ENCODE data around the gene ARHGEF28. TPM values are rescaled to one million over a fixed set of nuclear protein-coding genes. Genes with fewer than 3 reads are reported as not detected.

ARHGEF28 gene
- total RNA-seq, 1 donor from 2014 or later: 0.11 TPM

DNA sequence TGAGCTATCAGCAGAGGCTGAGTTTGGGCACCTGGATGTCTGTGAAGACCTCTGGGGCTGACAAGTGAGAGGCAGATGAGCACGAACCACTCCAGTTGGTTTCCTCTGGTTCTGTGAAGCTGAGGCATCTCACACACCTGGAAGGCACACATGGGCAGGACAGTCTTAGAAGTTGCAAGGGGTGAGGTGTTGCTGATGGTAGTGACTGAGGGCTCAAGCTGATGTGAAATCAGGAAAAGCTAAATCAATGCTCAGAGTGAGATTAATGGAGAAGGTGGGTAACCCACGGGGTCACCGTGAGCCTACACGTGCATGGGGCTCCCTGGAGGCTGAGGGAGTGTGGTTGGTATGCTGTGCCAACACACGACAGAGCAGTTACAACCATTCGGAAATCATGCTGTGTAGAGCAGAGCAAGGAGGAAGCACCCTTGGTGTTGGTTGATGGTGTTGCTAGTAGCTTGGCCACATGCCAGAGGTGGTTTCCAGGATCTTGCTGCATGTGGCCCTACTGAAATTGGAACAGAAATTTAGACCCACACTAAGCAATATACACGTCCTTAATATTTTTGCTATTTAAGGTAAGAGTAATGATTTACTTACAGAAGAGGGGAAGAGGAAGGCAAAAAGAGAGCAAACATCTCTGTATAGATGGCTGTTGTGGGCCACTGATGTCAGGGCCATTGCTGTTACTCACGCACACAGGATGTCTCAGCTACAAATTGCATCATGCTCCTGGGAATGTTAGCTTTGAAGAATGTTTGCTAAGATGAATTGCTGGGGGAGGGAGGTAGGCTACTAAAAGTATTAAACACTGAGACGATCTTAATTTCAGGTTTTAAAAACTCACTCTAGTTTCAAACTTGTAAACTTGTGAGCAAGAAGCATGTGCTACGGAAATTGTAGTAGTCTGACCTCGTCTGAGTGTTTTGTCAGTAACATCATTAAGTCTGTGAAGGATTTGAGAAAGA lies 170.5 kb downstream of the ARHGEF28 start:
- H3K9me3 Mint-ChIP-seq: no peaks in the 10 kb centered on the region
- intact Hi-C loops (cut with micrococcal nuclease): no loop called here
- H3K27me3 Mint-ChIP-seq (ENCODE audit: low read depth): peaks cover 26% of the 10 kb centered on the region
- no peak overlapping the region for H3K27ac Mint-ChIP-seq
- H3K4me3 Mint-ChIP-seq (ENCODE audit: low read depth): no peak overlapping the region
- DNase-seq (ENCODE audit: low spot score): no peak
- no peaks in the 10 kb centered on the region for H3K36me3 Mint-ChIP-seq (ENCODE audit: low read depth)
- H3K4me1 Mint-ChIP-seq (ENCODE audit: low read depth): no peaks in the 10 kb centered on the region

DNA sequence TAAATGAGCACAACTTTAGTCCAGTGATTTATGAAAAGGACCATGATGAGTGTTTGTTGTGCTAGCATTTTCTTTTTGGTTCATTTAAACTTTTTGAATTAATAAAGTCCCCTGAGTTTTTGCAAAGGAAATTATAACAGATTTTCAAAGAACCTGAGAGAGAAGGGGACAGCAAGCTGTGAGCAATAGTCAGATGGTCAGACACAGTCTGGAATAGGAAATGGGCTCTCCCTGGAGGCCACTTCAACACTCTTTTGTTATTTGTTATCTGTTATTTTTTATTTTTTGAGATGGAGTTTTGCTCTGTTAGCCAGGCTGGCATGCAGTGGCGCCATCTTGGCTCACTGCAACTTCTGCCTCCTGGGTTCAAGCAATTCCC lies 171.1 kb downstream of the ARHGEF28 start:
- H3K4me1 Mint-ChIP-seq (ENCODE audit: low read depth): no peaks in the 10 kb centered on the region
- no peak overlapping the region for H3K27ac Mint-ChIP-seq
- H3K9me3 Mint-ChIP-seq: no peaks in the 10 kb centered on the region
- intact Hi-C loops (cut with micrococcal nuclease): no loop called here
- no peaks in the 10 kb centered on the region for H3K36me3 Mint-ChIP-seq (ENCODE audit: low read depth)
- DNase-seq (ENCODE audit: low spot score): no peak
- H3K4me3 Mint-ChIP-seq (ENCODE audit: low read depth): no peak overlapping the region
- H3K27me3 Mint-ChIP-seq (ENCODE audit: low read depth): peaks cover 22% of the 10 kb centered on the region

DNA sequence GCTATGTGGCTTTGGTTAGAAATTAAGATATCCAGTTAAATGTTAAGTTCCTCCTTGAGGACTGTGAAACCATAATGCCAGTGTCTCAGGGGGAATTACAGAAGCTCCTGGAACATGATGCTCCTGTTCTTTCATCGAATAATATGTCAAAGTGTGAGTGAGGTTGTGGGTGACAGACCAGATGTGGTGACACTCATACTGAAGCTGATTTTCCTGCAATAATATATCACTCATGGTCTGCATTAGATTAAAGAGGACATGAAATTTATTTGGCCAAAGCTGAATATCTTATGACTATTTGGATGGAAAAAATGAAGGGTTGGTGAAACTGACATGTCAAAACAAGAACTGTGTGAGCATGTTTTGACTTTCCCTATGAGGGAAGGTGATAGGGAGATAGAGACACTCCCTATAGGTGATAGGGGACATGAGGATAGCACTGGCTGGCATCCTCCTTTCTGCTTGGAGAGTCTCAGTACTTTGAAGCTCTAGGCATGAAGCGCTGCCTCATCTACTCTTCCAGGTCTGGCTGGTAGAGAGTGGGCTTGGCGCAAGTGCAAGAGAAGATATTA lies 173.5 kb downstream of the ARHGEF28 start:
- H3K4me3 Mint-ChIP-seq (ENCODE audit: low read depth): no peak overlapping the region
- H3K27ac Mint-ChIP-seq: no peak overlapping the region
- no peaks in the 10 kb centered on the region for H3K4me1 Mint-ChIP-seq (ENCODE audit: low read depth)
- no peak for DNase-seq (ENCODE audit: low spot score)
- no peaks in the 10 kb centered on the region for H3K36me3 Mint-ChIP-seq (ENCODE audit: low read depth)
- intact Hi-C loops (cut with micrococcal nuclease): no loop called here
- no peaks in the 10 kb centered on the region for H3K9me3 Mint-ChIP-seq
- H3K27me3 Mint-ChIP-seq (ENCODE audit: low read depth): peaks cover 26% of the 10 kb centered on the region

- Mint-ChIP-seq H3K9me3 (no peaks in the 10 kb centered on the region), H3K27me3 (ENCODE audit: low read depth) (peaks cover 29% of the 10 kb centered on the region), H3K27ac (no peak overlapping the region), H3K4me1 (ENCODE audit: low read depth) (no peaks in the 10 kb centered on the region), H3K4me3 (ENCODE audit: low read depth) (no peak overlapping the region), H3K36me3 (ENCODE audit: low read depth) (no peaks in the 10 kb centered on the region)
- no peak for DNase-seq (ENCODE audit: low spot score)
- intact Hi-C loops (cut with micrococcal nuclease): no loop called here
Observed at GRCh38 chr5:73801686-73802085, 175.7 kb downstream of the ARHGEF28 start.

DNA sequence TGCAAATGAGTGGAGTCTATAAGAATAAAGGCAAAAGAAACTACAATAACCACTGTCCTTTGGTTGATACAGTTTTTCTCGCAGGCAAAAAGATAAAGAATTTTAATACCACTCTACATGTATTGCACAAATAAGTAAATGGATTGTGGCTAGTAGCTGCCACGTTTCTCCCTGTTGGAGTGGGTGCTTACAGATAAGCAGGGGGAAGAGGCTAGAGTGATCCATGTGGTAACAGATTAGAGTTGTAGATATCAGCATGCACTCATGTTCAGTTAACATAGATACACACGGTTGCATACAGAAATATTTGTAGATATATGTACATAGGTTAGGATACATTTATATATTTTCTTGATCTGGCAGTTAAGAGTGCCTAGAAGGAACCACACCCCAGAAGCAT lies 179.5 kb downstream of the ARHGEF28 start:
- Mint-ChIP-seq H3K27ac (no peak overlapping the region), H3K4me1 (ENCODE audit: low read depth) (no peaks in the 10 kb centered on the region)

GRCh38 chr5:73808911-73809310 lies 182.9 kb downstream of the ARHGEF28 start:
- intact Hi-C loops (cut with micrococcal nuclease): no loop called here
- Mint-ChIP-seq H3K27me3 (ENCODE audit: low read depth) (peaks cover 26% of the 10 kb centered on the region), H3K4me1 (ENCODE audit: low read depth) (no peaks in the 10 kb centered on the region), H3K27ac (no peak overlapping the region), H3K4me3 (ENCODE audit: low read depth) (no peak overlapping the region), H3K9me3 (no peaks in the 10 kb centered on the region), H3K36me3 (ENCODE audit: low read depth) (no peaks in the 10 kb centered on the region)
- no peak for DNase-seq (ENCODE audit: low spot score)

More for the DNA sequence above, 179.5 kb downstream of the ARHGEF28 start:
- no peaks in the 10 kb centered on the region for H3K9me3 Mint-ChIP-seq
- no peak for DNase-seq (ENCODE audit: low spot score)
- no peak overlapping the region for H3K4me3 Mint-ChIP-seq (ENCODE audit: low read depth)
- H3K27me3 Mint-ChIP-seq (ENCODE audit: low read depth): peaks cover 19% of the 10 kb centered on the region
- intact Hi-C loops (cut with micrococcal nuclease): no loop called here
- no peaks in the 10 kb centered on the region for H3K36me3 Mint-ChIP-seq (ENCODE audit: low read depth)

DNA sequence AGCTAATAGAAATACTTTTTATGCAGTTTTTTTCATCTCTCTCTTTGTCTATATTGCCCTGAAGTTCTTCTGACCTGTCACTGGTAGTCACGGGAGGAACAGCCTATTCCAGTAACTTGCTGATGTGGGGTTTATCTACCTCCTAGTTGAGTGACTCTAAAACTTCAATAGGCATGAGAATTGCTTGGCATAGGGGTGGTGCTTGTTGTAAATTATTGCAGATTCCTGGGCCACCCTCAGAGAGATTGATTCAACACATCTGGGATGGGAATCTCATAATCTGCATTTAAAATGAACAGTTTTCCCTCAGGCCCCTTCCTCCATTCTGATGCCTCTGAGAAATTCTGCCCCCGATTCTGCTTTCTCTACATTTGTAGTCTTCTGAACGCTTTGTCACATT lies 184.4 kb downstream of the ARHGEF28 start:
- Mint-ChIP-seq H3K9me3 (no peaks in the 10 kb centered on the region), H3K36me3 (ENCODE audit: low read depth) (no peaks in the 10 kb centered on the region), H3K27me3 (ENCODE audit: low read depth) (peaks cover 20% of the 10 kb centered on the region), H3K27ac (no peak overlapping the region), H3K4me3 (ENCODE audit: low read depth) (no peak overlapping the region), H3K4me1 (ENCODE audit: low read depth) (no peaks in the 10 kb centered on the region)
- intact Hi-C loops (cut with micrococcal nuclease): no loop called here
- DNase-seq (ENCODE audit: low spot score): no peak

DNA sequence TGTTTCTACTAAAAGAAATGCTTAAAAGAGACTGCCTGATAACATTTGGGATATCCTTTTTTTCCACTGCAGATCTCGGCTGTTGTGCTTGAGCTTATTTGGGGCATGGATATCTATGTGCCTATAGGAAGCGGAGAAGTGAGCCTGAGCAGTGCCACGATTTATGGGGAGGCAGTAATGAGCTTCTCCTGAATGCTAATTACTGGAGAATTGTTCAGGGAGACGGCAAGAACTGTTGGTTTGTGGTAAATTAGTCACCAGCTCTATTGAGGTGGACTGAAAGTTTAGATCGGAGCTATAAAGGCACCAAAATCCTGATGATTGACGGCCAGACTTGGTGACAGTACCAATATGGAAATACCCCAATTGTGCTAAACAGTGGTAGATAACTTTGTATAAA lies 186.5 kb downstream of the ARHGEF28 start:
- Mint-ChIP-seq H3K9me3 (no peaks in the 10 kb centered on the region), H3K4me3 (ENCODE audit: low read depth) (no peak overlapping the region), H3K36me3 (ENCODE audit: low read depth) (no peaks in the 10 kb centered on the region), H3K4me1 (ENCODE audit: low read depth) (no peaks in the 10 kb centered on the region), H3K27ac (no peak overlapping the region), H3K27me3 (ENCODE audit: low read depth) (peaks cover 19% of the 10 kb centered on the region)
- DNase-seq (ENCODE audit: low spot score): no peak
- intact Hi-C loops (cut with micrococcal nuclease): no loop called here

GRCh38 chr5:73812962-73813588 lies 187.1 kb downstream of the ARHGEF28 start:
- Mint-ChIP-seq H3K27ac (no peak overlapping the region), H3K36me3 (ENCODE audit: low read depth) (no peaks in the 10 kb centered on the region), H3K9me3 (no peaks in the 10 kb centered on the region), H3K4me1 (ENCODE audit: low read depth) (no peaks in the 10 kb centered on the region), H3K4me3 (ENCODE audit: low read depth) (no peak overlapping the region), H3K27me3 (ENCODE audit: low read depth) (peaks cover 20% of the 10 kb centered on the region)
- intact Hi-C loops (cut with micrococcal nuclease): no loop called here
- DNase-seq (ENCODE audit: low spot score): no peak

DNA sequence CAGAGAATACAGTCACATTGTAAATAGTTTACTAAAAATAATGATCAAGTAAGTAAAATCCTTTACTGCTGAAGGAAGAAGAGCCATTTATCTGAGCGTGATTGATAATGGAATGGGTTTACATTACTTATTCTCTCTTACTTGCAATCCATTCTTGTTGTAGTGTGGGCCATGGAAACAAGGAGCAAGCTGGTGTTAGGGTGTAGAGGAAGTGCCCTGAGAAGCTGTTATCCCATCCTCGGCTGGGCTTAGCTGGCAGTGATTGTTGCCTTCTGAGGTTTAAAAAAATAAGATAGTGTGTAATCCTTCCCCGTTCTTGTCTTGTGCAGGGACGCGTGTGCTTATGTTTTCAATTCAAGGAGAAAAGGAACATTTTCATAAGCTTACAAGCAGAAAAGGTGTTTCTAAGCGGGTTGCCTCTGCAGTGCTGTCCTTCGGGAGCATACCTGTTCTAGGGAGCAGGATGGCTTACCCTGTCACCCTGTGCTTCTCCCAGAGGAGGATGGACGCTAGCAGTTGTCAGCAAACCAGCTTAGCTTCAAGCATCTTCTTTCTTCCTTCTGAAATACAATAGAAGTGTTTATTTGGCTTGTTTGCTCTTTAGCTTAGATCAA lies 188.3 kb downstream of the ARHGEF28 start:
- Mint-ChIP-seq H3K9me3 (no peaks in the 10 kb centered on the region), H3K4me3 (ENCODE audit: low read depth) (no peak overlapping the region), H3K27me3 (ENCODE audit: low read depth) (peaks cover 19% of the 10 kb centered on the region), H3K27ac (no peak overlapping the region), H3K36me3 (ENCODE audit: low read depth) (no peaks in the 10 kb centered on the region), H3K4me1 (ENCODE audit: low read depth) (no peaks in the 10 kb centered on the region)
- no peak for DNase-seq (ENCODE audit: low spot score)
- intact Hi-C loops (cut with micrococcal nuclease): no loop called here

DNA sequence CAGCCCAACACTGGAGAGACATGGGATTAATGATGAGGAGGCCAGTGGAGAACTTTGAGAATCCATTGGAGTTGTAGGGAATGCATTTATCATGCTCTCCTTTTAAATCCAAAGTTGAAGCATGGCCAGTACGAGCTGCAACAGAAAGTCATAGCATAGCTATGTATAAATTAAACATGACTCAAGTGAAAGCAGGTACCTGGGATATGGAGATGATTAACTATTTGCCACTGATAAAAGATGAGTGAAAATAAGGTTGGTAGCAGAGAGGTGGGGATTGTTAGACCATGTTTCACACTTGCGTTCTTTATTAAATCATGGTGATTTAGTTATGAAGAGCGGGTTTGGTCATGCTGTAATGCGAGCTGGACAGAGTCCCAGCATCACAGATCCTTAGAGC lies 189.6 kb downstream of the ARHGEF28 start:
- no peak overlapping the region for H3K27ac Mint-ChIP-seq
- peaks cover 16% of the 10 kb centered on the region for H3K27me3 Mint-ChIP-seq (ENCODE audit: low read depth)
- no peaks in the 10 kb centered on the region for H3K9me3 Mint-ChIP-seq
- H3K4me1 Mint-ChIP-seq (ENCODE audit: low read depth): no peaks in the 10 kb centered on the region
- H3K36me3 Mint-ChIP-seq (ENCODE audit: low read depth): no peaks in the 10 kb centered on the region
- intact Hi-C loops (cut with micrococcal nuclease): loop anchor here (5.0 kb wide), 1 partner anchor 127 kb away; no protein-coding TSS in a partner anchor
- no peak for DNase-seq (ENCODE audit: low spot score)
- H3K4me3 Mint-ChIP-seq (ENCODE audit: low read depth): no peak overlapping the region

DNA sequence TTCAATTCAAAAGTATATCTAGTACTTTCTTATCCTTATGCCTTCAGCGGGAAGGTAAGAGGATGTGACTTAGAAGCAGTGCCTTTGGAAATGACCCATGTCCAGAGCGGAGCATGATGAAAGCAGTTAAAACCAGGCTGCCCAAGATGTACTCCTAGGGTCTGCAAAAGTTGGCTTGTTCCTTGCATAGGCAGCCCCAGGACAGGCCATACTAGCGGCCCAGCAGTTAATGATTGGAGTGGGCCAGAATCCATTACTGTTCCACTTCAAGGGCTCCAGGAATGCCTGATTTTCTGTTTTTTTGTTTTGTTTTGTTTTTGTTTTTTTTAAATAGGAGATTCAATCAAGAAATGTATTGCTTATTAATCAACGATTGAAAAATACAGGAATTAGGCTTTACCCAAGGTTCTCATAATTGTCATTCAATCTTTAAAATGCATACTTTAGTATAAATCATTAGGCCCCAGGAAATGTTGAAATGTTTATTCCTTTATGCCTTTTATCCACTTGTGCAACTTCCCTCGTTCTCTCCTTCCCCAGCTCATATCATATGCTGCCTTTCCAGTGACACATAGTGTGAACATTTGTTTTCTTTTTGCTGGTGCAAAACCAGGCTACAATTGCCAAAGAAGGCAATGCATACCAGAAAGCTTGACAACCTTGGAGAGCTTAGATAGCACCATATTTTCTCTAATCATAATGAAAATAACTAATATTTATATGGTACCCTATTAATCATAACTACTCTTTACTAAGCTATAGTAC lies 190.8 kb downstream of the ARHGEF28 start:
- no peaks in the 10 kb centered on the region for H3K9me3 Mint-ChIP-seq
- intact Hi-C loops (cut with micrococcal nuclease): loop anchor here (5.0 kb wide), 1 partner anchor 125 kb away; no protein-coding TSS in a partner anchor
- H3K27ac Mint-ChIP-seq: no peak overlapping the region
- no peaks in the 10 kb centered on the region for H3K36me3 Mint-ChIP-seq (ENCODE audit: low read depth)
- DNase-seq (ENCODE audit: low spot score): no peak
- H3K27me3 Mint-ChIP-seq (ENCODE audit: low read depth): peaks cover 14% of the 10 kb centered on the region
- H3K4me3 Mint-ChIP-seq (ENCODE audit: low read depth): no peak overlapping the region
- H3K4me1 Mint-ChIP-seq (ENCODE audit: low read depth): no peaks in the 10 kb centered on the region
